Effector memory CD8-positive, alpha-beta T cell (primary cell): ENCODE results near the gene PRKAG2.
A peak's percentile ranks its signal among the peaks of the same experiment; 100 is the strongest.
"Not testable (repeated sequence)": the region's sequence is repeated elsewhere in the genome, so short reads cannot be mapped to it uniquely, and the experiment has no call there.

Source experiments
- ATAC-seq: fragments of 150-1000 bp; cut with Tn5 transposase; replicated peaks from 2 replicates; pipeline ENCODE4 v1.10.0; 2021; ENCODE audit warnings: mild to moderate bottlenecking, moderate library complexity
- DNase-seq, 3 experiments: peaks; one replicate each; pipeline ENCODE4 v3.0.0; 2021
- H3K27ac Mint-ChIP-seq, 2 donors: one replicate each; pipeline ENCODE4 v1.8.0; 2022; ENCODE audit warnings: mild to moderate bottlenecking in 2 of 2, mixed read lengths in 2 of 2, moderate library complexity in 2 of 2
- H3K27me3 Mint-ChIP-seq, 2 donors: one replicate each; pipeline ENCODE4 v1.8.0; 2022; ENCODE audit warnings: mixed read lengths in 2 of 2
- H3K36me3 Mint-ChIP-seq: one replicate; pipeline ENCODE4 v1.8.0; 2022; ENCODE audit warnings: mild to moderate bottlenecking, moderate library complexity, mixed read lengths; ENCODE audit not compliant: insufficient read depth
- H3K4me1 Mint-ChIP-seq, 2 donors: one replicate each; pipeline ENCODE4 v1.8.0; 2022; ENCODE audit warnings: low read depth in 2 of 2, mixed read lengths in 2 of 2
- H3K4me3 Mint-ChIP-seq, 2 donors: one replicate each; pipeline ENCODE4 v1.8.0; 2022; ENCODE audit warnings: mild to moderate bottlenecking in 2 of 2, mixed read lengths in 2 of 2, moderate library complexity in 2 of 2
- H3K9me3 Mint-ChIP-seq, 2 donors: one replicate each; pipeline ENCODE4 v1.8.0; 2022; ENCODE audit warnings: mixed read lengths in 2 of 2

PRKAG2 gene

DNA sequence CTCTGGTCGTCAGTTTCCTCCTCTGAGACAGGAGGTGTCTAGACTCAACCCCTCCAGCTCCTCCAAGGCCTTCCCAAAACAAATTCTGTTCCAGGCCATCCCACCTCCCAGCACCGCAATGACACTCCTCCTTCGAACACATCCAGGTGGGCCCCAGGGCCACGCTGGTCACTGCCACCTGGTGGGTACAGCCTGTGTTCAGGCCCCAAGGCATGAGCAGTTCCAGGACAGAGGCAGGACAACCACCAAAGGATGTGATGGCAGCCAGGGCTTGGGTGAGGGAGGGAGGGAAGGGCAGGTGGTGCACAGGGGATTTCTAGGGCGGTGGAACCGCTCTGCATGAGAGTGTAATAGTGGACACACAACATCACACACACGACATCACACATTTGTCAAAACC, 76.5 kb downstream of the PRKAG2 start:
- DNase-seq (no peak), ATAC-seq (no peak)
- Mint-ChIP-seq H3K4me3 (no peak overlapping the region), H3K27ac (no peak overlapping the region), H3K9me3 (no peaks in the 10 kb centered on the region), H3K36me3 (no peaks in the 10 kb centered on the region), H3K4me1 (peaks cover 14 to 18% of the 10 kb centered on the region in 2 donors), H3K27me3 (no peaks in the 10 kb centered on the region)

DNA sequence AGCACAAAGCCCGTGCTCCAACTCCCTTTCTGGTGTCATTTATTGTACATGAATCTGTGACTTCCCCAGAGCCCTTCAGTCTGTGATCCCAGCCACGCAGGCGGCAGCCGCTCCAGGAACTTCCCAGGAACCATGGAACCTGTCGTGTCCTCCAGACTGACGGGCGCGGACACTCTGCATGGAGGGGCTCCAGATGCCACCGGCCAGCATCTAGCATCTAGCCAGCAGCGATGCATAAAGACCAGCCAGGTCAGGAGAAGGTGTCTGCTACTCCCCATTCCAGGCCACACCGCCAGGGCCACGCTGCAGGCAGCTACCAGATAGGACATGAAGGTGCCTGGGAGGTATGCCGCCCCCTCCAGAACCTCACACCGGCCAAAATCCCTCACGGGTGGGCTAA, 77.4 kb downstream of the PRKAG2 start:
- DNase-seq, result no peak
- H3K4me3 Mint-ChIP-seq, result no peak overlapping the region
- no peak overlapping the region for H3K27ac Mint-ChIP-seq
- H3K9me3 Mint-ChIP-seq, result no peaks in the 10 kb centered on the region
- no peaks in the 10 kb centered on the region for H3K36me3 Mint-ChIP-seq
- peaks cover 17 to 23% of the 10 kb centered on the region in 2 donors for H3K4me1 Mint-ChIP-seq
- no peaks in the 10 kb centered on the region for H3K27me3 Mint-ChIP-seq
- no peak for ATAC-seq

DNA sequence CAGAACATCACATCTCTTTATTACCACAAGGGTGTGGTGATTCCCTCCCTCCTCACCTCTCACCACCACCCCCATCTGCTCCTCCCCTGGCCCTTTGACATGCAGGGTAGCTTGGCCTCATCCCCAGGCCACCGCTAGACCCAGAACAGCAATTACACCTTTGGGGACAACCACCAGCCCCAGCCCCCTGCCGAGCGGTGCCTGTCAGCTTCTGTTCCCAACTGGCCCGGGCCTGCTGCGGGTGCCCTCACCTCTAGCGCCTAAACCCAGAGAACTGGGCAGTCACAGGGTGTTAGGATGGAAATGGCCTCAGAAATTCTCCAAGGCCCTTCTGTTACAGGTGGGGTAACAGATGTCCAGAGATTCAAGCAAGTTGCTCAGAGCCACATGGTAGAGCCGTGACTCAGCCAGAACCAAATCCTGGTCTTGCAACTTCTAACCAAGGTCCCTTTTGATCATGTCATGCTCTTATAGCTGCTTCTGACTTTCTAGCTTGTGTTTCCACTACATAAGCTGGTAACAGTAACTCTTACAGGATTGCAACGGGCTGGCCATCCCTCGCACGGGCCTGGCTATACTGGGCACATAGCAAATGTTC, 78.0 kb downstream of the PRKAG2 start:
- H3K9me3 Mint-ChIP-seq, result no peaks in the 10 kb centered on the region
- no peaks in the 10 kb centered on the region for H3K36me3 Mint-ChIP-seq
- DNase-seq (no peak), ATAC-seq (no peak)
- peaks cover 17 to 26% of the 10 kb centered on the region in 2 donors for H3K4me1 Mint-ChIP-seq
- no peak overlapping the region for H3K27ac Mint-ChIP-seq
- no peaks in the 10 kb centered on the region for H3K27me3 Mint-ChIP-seq
- no peak overlapping the region for H3K4me3 Mint-ChIP-seq

DNA sequence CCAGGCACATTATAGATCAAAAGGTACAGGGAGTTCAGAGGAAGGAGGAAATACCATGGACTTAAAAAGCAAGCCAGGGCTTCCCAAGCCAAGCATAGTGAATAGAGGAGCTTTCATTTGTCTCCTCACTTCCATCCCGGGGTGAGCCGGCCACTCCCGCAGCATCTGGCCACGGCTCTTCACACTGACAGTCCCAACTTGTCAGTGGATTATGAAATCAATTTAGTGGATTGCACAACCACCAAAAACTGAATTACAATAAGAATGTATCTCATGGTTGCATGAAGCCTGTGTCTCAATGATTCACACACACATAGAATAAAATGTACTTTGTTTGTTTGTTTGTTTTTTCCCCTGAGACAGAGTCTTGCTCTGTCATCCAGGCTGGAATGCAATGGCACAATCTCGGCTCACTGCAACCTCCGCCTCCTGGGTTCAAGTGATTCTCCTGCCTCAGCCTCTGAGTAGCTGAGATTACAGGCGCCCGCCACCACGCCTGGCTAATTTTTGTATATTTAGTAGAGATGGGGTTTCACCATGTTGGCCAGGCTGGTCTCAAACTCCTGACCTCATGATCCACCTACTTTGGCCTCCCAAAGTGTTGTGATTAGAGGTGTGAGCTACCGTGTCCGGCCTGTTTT, 79.1 kb downstream of the PRKAG2 start:
- H3K4me1 Mint-ChIP-seq, result peaks cover 17 to 26% of the 10 kb centered on the region in 2 donors
- ATAC-seq, DNase-seq, H3K36me3 Mint-ChIP-seq, H3K27me3 Mint-ChIP-seq, H3K9me3 Mint-ChIP-seq: not testable (repeated sequence)
- H3K27ac Mint-ChIP-seq, result peak overlapping the region in 1 of 2 donors; percentile 57
- peak overlapping the region in 1 of 2 donors; percentile 25 for H3K4me3 Mint-ChIP-seq

DNA sequence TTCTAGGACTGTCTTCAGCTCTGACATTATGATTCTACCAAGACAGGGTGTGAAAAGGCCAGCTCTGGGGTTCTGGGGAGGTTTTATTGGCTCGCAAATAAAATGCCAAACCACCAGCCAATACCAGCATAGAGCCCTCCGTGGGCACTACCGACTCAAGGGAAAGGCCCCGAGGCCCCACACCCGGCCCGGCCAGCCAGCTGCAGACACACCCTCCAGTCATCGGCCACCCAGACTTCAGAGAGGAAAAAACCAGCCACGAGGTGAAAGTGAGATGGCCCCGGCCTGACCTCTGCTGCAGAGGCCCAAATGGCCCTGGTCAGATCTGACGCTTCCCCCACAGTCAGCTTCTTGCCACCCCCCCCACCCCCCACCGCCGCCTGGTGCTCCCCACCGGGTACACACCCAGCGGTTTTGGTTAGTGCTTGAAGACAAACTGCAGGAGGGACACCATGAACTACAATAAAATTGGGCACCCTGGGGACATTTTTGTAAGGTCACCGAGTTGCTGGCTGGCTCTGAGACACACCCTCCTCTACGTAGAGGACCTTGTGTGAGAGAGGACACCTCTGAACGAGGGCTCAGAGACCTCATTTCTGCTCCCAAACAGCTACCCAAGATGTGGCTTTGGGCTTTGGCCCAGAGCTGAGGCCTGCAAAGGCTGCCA, 79.9 kb downstream of the PRKAG2 start:
- DNase-seq, result no peak

DNA sequence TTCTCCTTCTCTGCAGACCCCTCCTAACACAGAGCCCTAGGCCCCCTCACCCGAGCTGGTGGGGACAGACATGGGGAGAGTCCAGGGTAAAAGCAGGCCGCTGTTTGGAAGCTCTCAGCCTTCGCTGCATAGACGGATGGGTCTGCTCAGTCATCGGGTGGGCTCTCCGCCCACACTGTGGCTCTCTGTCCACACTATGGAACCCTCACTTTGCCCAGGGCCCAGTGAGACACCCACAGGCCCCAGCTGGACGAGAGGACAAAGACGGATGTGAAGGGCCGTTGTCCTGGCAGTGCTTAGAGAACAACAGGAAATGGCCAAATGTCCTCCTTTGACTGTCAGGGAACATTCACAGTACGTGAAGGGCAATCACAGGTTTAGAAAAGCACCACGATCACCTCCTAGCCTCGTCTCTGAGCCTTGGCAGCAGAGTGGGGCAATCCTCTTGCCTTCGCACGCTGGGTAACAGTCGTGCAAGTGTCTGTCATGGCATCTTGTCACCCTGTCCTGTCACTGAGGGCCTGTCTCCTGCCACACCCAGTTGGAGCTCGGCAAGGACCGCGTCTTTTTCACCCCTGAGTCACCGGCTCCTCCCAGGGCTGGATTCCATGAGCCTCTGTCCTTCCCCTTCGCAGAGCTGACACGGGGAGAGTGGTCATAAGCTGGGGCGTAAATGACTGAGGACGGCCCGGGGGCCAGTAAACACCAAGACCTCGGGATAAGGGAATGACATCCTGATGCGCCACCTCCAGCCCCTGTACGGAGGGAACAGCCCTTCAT, 80.6 kb downstream of the PRKAG2 start:
- DNase-seq (no peak), ATAC-seq (peak; percentile 8)
- no peaks in the 10 kb centered on the region for H3K36me3 Mint-ChIP-seq
- no peaks in the 10 kb centered on the region for H3K27me3 Mint-ChIP-seq
- peak overlapping the region in 1 of 2 donors; percentile 34 for H3K4me3 Mint-ChIP-seq
- H3K9me3 Mint-ChIP-seq, result no peaks in the 10 kb centered on the region
- peak overlapping the region in 1 of 2 donors; percentile 84 for H3K27ac Mint-ChIP-seq
- peaks cover 17 to 29% of the 10 kb centered on the region in 2 donors for H3K4me1 Mint-ChIP-seq

More for the DNA sequence above, 79.9 kb downstream of the PRKAG2 start:
- Mint-ChIP-seq H3K4me3 (peak overlapping the region in 1 of 2 donors; percentile 25), H3K9me3 (no peaks in the 10 kb centered on the region), H3K4me1 (peaks cover 17 to 26% of the 10 kb centered on the region in 2 donors), H3K27me3 (no peaks in the 10 kb centered on the region), H3K27ac (peak overlapping the region in 1 of 2 donors; percentile 84), H3K36me3 (no peaks in the 10 kb centered on the region)
- peak; percentile 14 for ATAC-seq

DNA sequence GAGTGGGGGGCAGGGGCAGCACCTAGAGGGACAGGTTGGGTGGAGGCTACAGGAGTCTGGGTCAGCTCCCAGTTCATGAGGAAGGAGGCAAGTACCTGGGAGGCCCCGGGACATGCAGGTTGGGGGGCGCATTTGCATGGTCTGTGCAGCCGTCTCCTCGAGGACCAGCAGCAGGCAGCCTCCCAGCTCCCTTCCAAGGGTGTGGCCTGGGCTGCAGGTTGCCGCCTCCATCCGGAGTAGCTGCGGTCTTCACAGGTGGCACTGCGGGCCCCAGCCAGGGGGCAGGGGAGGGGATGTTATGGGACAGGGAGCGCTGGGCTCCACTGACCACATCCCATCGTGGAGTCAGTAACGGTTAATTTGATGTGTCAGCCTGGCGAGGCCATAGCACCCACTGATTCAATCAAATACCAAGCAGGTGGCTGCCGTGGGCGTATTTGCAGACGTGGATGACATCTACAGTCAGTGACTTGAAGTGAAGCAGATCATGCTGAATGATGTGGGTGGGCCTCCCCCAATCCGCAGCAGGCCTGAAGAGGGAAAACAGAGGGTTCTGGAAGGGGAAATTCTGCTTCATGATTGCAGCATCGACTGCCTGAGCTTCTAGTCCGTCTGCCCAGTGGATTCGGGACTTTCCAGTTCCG, 81.6 kb downstream of the PRKAG2 start:
- H3K27ac Mint-ChIP-seq, result peak overlapping the region; percentile 67 to 74
- H3K9me3 Mint-ChIP-seq, result no peaks in the 10 kb centered on the region
- DNase-seq, result peak; percentile 30 to 39 (median 35)
- no peaks in the 10 kb centered on the region for H3K27me3 Mint-ChIP-seq
- no peaks in the 10 kb centered on the region for H3K36me3 Mint-ChIP-seq
- ATAC-seq, result peak; percentile 82
- H3K4me1 Mint-ChIP-seq, result peaks cover 19 to 28% of the 10 kb centered on the region in 2 donors
- peak overlapping the region; percentile 47 to 61 for H3K4me3 Mint-ChIP-seq

DNA sequence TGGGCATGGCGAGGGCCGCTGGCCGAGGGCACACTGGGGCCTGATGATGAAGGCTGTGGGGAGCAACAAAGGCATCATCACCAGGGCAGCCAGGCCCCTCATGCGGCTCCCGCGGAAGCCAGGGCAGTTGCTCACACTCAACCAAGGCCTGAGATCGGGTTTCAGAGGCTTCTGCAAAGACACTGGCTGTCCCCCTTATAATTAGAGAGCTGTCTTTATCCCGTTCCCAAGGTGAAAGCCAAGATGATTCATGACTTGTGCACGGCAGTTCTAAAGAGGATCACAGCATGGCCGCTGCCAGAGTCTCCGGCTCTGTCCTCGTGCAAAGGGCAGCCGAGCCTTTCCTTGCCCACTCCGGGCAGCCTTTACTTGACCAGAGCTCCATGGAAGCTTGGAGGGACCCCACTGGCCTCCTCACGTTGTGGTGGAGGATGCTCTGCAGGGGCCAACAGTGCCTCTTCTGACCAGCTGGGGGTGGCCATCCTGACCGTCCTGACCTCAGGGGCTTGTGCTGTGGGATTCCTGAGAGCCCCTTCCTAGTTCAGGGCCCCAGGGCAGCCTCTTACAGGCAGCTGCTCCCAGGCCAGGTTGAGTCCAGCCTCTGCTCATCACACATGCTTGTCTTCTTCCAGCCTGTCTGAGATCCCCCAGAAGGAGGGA, 82.3 kb downstream of the PRKAG2 start:
- peak overlapping the region; percentile 13 to 74 for H3K27ac Mint-ChIP-seq
- H3K9me3 Mint-ChIP-seq, result no peaks in the 10 kb centered on the region
- peak overlapping the region in 1 of 2 donors; percentile 61 for H3K4me3 Mint-ChIP-seq
- H3K4me1 Mint-ChIP-seq, result peaks cover 22 to 30% of the 10 kb centered on the region in 2 donors
- H3K27me3 Mint-ChIP-seq, result no peaks in the 10 kb centered on the region
- ATAC-seq (no peak), DNase-seq (no peak)
- H3K36me3 Mint-ChIP-seq, result no peaks in the 10 kb centered on the region

DNA sequence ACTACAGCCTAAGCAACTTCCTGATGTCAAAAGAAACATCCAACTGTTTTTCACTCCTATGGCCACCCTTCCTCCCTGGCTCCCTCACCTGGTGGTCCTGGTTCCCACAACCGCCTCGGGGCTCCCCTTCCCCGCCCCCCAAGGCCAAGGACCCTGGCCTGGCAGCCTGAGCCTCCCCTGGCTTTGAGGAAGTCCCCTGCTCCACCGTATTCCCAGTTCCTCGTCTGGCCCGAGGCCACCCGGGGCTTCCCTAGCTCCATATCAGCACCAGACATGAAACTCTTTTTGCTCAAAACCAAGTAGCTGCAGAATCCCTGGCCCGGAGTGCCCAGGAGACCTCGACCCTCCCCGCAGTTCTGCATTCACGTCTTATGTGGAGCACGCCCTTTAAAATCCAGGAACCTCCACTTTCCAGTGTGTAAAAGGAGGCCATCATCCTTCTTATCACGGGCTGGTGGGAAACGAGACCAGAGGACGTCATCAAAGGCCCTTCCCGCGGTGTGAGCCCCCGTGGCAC, 82.9 kb downstream of the PRKAG2 start:
- DNase-seq, result no peak
- Mint-ChIP-seq H3K4me3 (no peak overlapping the region), H3K9me3 (no peaks in the 10 kb centered on the region), H3K4me1 (peaks cover 26 to 34% of the 10 kb centered on the region in 2 donors), H3K27ac (peak overlapping the region; percentile 13 to 74), H3K36me3 (no peaks in the 10 kb centered on the region), H3K27me3 (no peaks in the 10 kb centered on the region)
- no peak for ATAC-seq

DNA sequence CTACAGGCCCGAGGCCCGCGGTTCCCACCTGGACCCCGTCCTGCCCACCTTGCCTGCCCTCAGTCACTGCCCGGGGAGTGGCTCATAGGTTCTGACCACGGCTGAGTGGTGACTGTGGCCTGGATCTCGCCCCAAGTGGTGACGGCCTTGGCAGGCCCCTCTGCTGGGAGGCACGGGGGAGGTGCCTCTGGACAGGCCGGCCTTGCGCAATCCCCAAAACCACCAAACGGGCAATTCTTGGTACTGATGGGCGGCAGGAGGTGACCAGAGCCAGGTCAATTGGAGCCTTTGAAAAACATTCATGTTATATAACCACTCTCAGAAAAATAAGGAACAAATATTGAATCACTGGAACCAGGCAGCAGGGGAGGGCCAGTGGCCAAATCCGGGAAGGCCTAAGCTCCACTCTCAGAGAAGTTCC, 83.4 kb downstream of the PRKAG2 start:
- peaks cover 26 to 34% of the 10 kb centered on the region in 2 donors for H3K4me1 Mint-ChIP-seq
- no peaks in the 10 kb centered on the region for H3K9me3 Mint-ChIP-seq
- H3K4me3 Mint-ChIP-seq, result no peak overlapping the region
- no peaks in the 10 kb centered on the region for H3K27me3 Mint-ChIP-seq
- no peaks in the 10 kb centered on the region for H3K36me3 Mint-ChIP-seq
- peak overlapping the region; percentile 13 to 74 for H3K27ac Mint-ChIP-seq
- no peak for DNase-seq
- ATAC-seq, result no peak

DNA sequence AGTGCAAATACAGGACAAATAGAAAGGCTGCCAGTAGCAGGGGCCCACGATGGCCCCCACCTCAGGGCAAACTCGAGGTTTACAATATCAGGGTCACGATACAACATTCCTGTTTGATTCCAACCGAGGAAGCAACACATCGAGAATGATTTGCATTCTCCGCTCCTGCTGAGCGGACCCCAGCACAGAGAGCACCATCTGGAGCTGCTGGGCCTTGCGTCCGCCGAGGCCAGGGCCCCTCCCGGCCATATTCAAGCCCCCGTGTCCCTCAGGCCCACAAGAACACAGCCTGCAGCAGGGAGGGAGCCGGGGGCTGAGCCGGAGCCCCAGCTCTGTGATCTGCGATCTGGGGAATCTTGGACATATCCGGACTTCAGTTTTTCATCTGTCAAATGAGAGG, 84.3 kb downstream of the PRKAG2 start:
- no peaks in the 10 kb centered on the region for H3K27me3 Mint-ChIP-seq
- H3K27ac Mint-ChIP-seq, result no peak overlapping the region
- peaks cover 27 to 31% of the 10 kb centered on the region in 2 donors for H3K4me1 Mint-ChIP-seq
- ATAC-seq (no peak), DNase-seq (no peak)
- H3K36me3 Mint-ChIP-seq, result no peaks in the 10 kb centered on the region
- H3K4me3 Mint-ChIP-seq, result no peak overlapping the region
- no peaks in the 10 kb centered on the region for H3K9me3 Mint-ChIP-seq

DNA sequence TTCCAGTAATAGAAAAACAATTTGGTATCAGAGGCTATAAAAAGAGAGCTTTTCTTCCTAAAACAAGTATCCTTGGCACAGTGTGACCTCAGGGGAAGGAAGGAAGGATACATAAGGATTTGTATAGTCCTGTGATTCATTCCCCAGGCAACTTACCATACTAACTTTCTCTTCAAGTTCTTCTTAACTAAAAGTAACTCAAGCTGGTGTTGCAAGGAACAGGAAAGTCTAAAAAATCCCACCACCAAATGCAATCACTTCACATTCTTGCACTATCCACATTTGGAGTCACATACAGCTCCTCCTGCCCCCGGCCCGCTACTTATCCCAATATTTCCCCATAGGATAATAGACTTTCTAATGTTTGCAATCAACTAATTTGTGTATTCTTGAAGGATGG, 84.8 kb downstream of the PRKAG2 start:
- Mint-ChIP-seq H3K9me3 (no peaks in the 10 kb centered on the region), H3K27me3 (no peaks in the 10 kb centered on the region), H3K36me3 (no peaks in the 10 kb centered on the region), H3K4me3 (no peak overlapping the region), H3K4me1 (peaks cover 24 to 31% of the 10 kb centered on the region in 2 donors), H3K27ac (peak overlapping the region in 1 of 2 donors; percentile 50)
- no peak for DNase-seq
- no peak for ATAC-seq
